GM21360 (cell line): Measurements from ENCODE around the gene LRRC8A.
A peak's percentile ranks its signal among the peaks of the same experiment; 100 is the strongest.
"Not testable (repeated sequence)": the region's sequence is repeated elsewhere in the genome, so short reads cannot be mapped to it uniquely, and the experiment has no call there.

Experiments used
- ATAC-seq: cut with Tn5 transposase; IDR thresholded peaks from one replicate; pipeline ENCODE4 v1.9.1; 2021; ENCODE audit warnings: mild to moderate bottlenecking, moderate library complexity; ENCODE audit not compliant: unreplicated experiment

The LRRC8A gene

GRCh38 chr9:128881884-128882676 is at the start of gene LRRC8A, which contains the start of gene KYAT1:
Gene LRRC8A, plus strand, starts transcription at chr9:128882133. Its CDS starts 25,032 bp downstream, at chr9:128907165.
Gene KYAT1, minus strand, starts transcription at chr9:128881950. Its CDS starts 36,545 bp downstream, at chr9:128845405.
- peak; percentile 85 for ATAC-seq

- no peak for ATAC-seq
These were observed 48.2 kb upstream of the LRRC8A start for GRCh38 chr9:128833696-128834095.

- no peak for ATAC-seq
These were observed 46.4 kb upstream of the LRRC8A start for GRCh38 chr9:128835246-128836210.

- ATAC-seq = no peak
These were observed 45.3 kb upstream of the LRRC8A start for GRCh38 chr9:128836509-128837145.

- no peak for ATAC-seq
These were observed 43.6 kb upstream of the LRRC8A start for GRCh38 chr9:128838338-128838737.

- no peak for ATAC-seq
These were observed 41.4 kb upstream of the LRRC8A start for GRCh38 chr9:128840524-128840923.

- ATAC-seq = no peak
These were observed 40.0 kb upstream of the LRRC8A start for GRCh38 chr9:128841694-128842492.

GRCh38 chr9:128843171-128843570 is 38.8 kb upstream of the LRRC8A start:
- not testable (repeated sequence) for ATAC-seq

- ATAC-seq = no peak
These were observed 36.6 kb upstream of the LRRC8A start for GRCh38 chr9:128845186-128845931.

- ATAC-seq = no peak
These were observed 35.3 kb upstream of the LRRC8A start for GRCh38 chr9:128846680-128847030.

GRCh38 chr9:128847803-128848202 is 34.1 kb upstream of the LRRC8A start:
- no peak for ATAC-seq

GRCh38 chr9:128851024-128851423 is 30.9 kb upstream of the LRRC8A start:
- not testable (repeated sequence) for ATAC-seq

- ATAC-seq = not testable (repeated sequence)
These were observed 29.9 kb upstream of the LRRC8A start for GRCh38 chr9:128851779-128852600.

GRCh38 chr9:128852646-128853045 is 29.3 kb upstream of the LRRC8A start:
- not testable (repeated sequence) for ATAC-seq

- not testable (repeated sequence) for ATAC-seq
These were observed 27.5 kb upstream of the LRRC8A start for GRCh38 chr9:128854454-128854853.

- ATAC-seq = not testable (repeated sequence)
These were observed 23.5 kb upstream of the LRRC8A start for GRCh38 chr9:128858476-128858875.

GRCh38 chr9:128860937-128861336 is 21.0 kb upstream of the LRRC8A start:
- ATAC-seq = no peak

- no peak for ATAC-seq
These were observed 20.4 kb upstream of the LRRC8A start for GRCh38 chr9:128861501-128861900.

- ATAC-seq = no peak
These were observed 19.5 kb upstream of the LRRC8A start for GRCh38 chr9:128862401-128862851.
